HG03521 (cell line): Measurements from ENCODE around the gene HAPLN3.
"Not testable (repeated sequence)": the region's sequence is repeated elsewhere in the genome, so short reads cannot be mapped to it uniquely, and the experiment has no call there.

Experiments
- ATAC-seq: cut with Tn5 transposase; IDR thresholded peaks from one replicate; pipeline ENCODE4 v1.9.1; 2021; ENCODE audit warnings: mild to moderate bottlenecking, moderate library complexity; ENCODE audit not compliant: unreplicated experiment

Gene HAPLN3

GRCh38 chr15:88894819-88895767 is at the start of gene HAPLN3:
HAPLN3 (minus strand) TSS chr15:88895544; CDS start chr15:88887298, 8,246 bp downstream.
- ATAC-seq: peak; percentile 54

- ATAC-seq: no peak
These were observed 44.8 kb upstream of the HAPLN3 start for GRCh38 chr15:88940110-88940675.

GRCh38 chr15:88939486-88939806 is 44.1 kb upstream of the HAPLN3 start:
- ATAC-seq: no peak

DNA sequence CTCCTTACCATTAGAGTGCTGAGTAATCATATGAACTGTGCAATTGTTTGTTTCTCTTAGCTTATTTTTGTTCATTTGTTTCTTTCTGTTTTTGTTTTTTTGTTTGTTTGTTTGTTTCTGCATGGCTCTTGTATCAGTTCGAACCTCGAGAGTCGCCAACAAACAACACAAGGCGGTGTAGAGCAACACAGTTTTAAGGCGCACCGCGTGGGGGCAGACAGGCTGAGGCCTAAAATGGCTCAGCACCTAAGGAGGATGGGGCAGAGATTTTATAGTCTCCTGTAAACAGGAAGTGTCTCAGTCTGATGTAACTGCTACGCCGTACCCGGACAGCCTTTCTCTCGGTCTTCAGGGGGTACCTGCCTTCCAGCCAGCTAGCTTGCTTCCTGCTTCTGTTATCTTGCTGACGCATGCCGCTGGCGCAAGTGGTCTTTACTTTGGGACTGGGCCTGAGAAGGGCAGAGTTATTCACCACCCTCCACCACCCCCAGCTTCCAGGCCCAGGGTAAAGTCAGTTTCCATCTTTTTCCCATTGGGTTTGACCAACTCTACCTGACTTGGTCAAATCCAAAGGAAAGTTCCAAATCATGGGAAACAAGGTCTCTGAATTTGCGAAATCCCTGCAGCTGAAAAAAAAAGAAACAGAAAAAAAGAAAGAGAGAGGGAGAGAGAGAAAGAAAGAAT is 43.6 kb upstream of the HAPLN3 start:
- ATAC-seq: no peak

- ATAC-seq: not testable (repeated sequence)
These were observed 39.1 kb upstream of the HAPLN3 start for GRCh38 chr15:88934449-88934848.

DNA sequence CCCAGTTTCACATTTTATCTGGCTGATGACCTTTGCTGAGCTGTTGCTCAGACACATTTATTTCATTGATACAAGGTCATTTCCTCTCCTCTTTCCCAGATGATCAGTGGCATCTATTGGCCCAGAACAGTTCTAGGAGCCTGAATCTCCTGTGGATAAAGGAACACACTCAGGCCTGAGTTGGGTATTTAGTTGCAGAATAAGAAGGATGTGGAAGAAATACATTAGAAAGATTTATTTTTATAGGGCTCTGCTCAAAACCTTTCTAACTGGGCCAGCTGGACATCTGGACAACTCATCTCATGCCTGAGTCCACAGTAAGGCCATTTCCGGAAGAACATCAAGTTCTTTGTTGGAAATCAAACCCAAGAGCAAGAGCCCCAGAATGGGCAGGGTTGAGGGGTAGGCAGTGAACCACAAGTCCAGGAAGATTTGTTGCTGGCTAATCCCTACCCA is 37.6 kb upstream of the HAPLN3 start:
- ATAC-seq: no peak

- ATAC-seq: no peak
These were observed 37.0 kb upstream of the HAPLN3 start for GRCh38 chr15:88932271-88932874.

- ATAC-seq: no peak
These were observed 35.2 kb upstream of the HAPLN3 start for GRCh38 chr15:88930579-88930978.

- not testable (repeated sequence) for ATAC-seq
These were observed 34.2 kb upstream of the HAPLN3 start for GRCh38 chr15:88929358-88930098.

DNA sequence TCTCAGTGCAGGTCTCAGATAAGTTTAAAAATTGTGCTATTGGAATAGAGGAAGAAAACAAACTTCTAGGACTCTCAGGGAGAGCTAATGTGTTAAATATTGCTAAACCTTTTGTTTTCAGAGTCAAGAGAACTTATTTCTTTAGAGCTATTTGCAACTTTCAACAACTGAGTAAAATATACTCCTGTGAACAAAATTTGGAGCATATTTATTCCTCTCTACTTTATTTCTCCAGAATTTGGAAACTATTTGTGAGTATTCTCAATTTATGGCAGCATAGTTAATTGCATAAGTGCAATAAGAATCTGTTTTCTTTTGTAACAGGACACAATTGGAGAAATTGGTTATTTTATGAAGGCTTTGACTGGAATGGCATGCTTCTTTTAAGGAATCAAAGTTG is 32.8 kb upstream of the HAPLN3 start:
- ATAC-seq: not testable (repeated sequence)

- ATAC-seq: not testable (repeated sequence)
These were observed 30.3 kb upstream of the HAPLN3 start for GRCh38 chr15:88925648-88926047.

DNA sequence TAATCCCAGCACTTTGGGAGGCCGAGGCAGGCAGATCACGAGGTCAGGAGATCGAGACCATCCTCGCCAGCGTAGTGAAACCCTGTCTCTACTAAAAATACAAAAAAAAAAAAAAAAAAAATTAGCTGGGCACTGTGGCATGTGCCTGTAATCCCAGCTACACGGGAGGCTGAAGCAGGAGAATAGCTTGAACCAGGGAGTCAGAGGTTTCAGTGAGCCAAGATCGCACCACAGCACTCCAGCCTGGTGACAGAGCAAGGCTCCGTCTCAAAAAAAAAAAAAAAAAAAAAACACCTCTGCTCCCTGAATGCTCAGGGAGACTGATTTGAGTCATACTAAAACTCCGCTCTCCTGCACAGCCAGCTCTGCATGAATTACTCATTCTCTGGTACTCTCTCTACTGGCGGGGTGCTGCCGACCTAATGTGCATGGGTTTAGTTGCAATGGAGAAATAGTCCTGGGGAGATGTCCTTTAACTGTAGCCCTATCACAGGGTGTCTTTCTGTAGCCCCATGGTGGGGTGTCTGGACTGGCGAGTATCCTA is 25.6 kb upstream of the HAPLN3 start:
- not testable (repeated sequence) for ATAC-seq

DNA sequence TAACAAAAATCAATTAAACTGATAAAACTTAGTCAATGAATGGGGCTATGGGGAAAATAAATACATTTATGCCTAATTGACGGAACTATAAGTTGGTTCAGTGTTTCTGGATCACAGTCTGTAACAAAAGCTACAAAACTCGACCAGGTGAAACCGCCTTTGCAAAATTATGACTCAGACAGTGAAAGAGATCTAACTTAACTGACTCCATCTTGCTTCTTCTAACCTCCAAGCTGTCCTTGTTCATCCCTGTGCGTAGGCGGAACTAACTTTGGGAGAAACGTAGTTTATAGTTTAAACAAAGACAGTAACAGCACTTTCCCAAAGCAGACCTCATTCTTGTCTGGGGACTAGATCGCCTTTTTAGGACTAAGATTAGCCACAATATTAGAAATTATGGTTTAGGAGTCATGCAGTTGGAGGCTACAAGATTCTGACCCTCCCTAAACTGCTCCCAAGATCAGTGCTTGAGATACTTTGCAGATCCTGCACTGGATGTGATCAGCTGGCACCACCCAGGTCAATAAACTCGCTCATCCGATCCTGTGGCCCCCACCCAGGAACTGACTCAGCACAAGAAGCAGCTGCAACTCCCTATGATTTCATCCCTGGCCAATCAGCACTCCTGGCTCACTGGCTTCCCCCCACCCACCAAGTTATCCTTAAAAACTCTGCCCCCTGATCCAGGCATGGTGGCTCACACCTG is 25.0 kb upstream of the HAPLN3 start:
- no peak for ATAC-seq

DNA sequence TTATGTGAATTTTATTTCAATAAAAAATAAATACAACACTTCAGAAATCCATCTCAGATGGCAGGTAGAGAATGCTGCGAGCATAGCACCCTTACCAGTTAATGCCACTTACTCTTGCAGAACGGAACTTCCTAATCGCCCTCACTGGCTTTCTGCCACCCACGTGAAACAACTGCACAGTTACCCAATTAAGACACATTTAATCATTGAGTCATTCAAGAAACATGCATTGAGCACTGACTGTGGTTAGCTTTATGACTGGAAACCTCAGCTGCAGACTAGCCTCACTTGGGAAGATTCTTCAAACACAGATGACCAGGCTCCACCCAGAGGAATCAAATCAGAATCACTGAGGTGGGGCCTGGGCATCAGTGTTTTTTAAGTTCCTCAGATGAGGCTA is 23.4 kb upstream of the HAPLN3 start:
- ATAC-seq: no peak

- no peak for ATAC-seq
These were observed 22.4 kb upstream of the HAPLN3 start for GRCh38 chr15:88917760-88918159.

- ATAC-seq: no peak
These were observed 20.0 kb upstream of the HAPLN3 start for GRCh38 chr15:88915354-88915753.

- no peak for ATAC-seq
These were observed 18.5 kb upstream of the HAPLN3 start for GRCh38 chr15:88913850-88914169.

- ATAC-seq: peak; percentile 61
These were observed 17.9 kb upstream of the HAPLN3 start, which contains the start of gene MFGE8 for GRCh38 chr15:88913017-88913849. MFGE8 (minus strand) TSS chr15:88913379; CDS start chr15:88913319, 60 bp downstream.

- no peak for ATAC-seq
These were observed 17.2 kb upstream of the HAPLN3 start for GRCh38 chr15:88912500-88912921.
